Stomach (tissue), 4 donors: Measurements from ENCODE around the gene GOLGA8S.
"Not testable (repeated sequence)": the region's sequence is repeated elsewhere in the genome, so short reads cannot be mapped to it uniquely, and the experiment has no call there.

Experiments
- POLR2A ChIP-seq, 4 donors: fragments of 450-650 bp; IDR thresholded peaks; one replicate each; pipeline ENCODE4 v1.6.1; 2016; ENCODE audit warnings: antibody characterized with exemption in 4 of 4, control low read depth in 2 of 4, mild to moderate bottlenecking in 1 of 4, moderate library complexity in 1 of 4
- TF ChIP-seq, protein P1 (sequence below), 7 experiments: fragments of 450-650 bp in 4 of 7; fragments of 200-600 bp in 3 of 7; sonication (generic) in 3 of 7; IDR thresholded peaks; one replicate each; pipeline ENCODE4 v1.5.1; 2016 to 2019; ENCODE audit warnings: antibody characterized with exemption in 7 of 7, control low read depth in 2 of 7, mild to moderate bottlenecking in 1 of 7

DNA sequence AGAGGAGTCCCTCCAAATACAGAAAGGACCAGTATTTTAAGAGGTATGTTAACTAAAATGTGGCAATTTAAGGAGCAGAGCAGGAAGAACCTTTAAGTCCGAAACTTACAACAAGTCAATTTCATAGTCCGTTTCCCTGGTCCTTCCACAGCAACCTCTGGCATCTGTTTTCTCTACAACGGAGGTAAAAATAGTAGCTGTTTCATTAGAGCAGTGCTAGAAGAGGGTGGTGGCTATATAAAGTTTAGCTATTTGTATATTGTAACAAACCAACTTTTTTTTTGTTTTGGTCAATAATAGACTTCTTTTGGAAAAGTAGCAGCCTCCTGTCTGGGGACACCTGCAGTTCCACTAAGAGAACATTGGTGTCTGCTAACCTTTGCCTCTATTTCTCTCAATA, 17.3 kb downstream of the GOLGA8S start:
- TF ChIP-seq, protein P1, sequence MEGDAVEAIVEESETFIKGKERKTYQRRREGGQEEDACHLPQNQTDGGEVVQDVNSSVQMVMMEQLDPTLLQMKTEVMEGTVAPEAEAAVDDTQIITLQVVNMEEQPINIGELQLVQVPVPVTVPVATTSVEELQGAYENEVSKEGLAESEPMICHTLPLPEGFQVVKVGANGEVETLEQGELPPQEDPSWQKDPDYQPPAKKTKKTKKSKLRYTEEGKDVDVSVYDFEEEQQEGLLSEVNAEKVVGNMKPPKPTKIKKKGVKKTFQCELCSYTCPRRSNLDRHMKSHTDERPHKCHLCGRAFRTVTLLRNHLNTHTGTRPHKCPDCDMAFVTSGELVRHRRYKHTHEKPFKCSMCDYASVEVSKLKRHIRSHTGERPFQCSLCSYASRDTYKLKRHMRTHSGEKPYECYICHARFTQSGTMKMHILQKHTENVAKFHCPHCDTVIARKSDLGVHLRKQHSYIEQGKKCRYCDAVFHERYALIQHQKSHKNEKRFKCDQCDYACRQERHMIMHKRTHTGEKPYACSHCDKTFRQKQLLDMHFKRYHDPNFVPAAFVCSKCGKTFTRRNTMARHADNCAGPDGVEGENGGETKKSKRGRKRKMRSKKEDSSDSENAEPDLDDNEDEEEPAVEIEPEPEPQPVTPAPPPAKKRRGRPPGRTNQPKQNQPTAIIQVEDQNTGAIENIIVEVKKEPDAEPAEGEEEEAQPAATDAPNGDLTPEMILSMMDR (IDR thresholded peaks at IDR 0.05): not testable (repeated sequence)
- not testable (repeated sequence) for TF ChIP-seq POLR2A (IDR thresholded peaks at IDR 0.05)
